Measurements from ENCODE around the gene SERPINF2. TPM values are rescaled to one million over a fixed set of nuclear protein-coding genes. Genes with fewer than 3 reads are reported as not detected.

Gene SERPINF2
- total RNA-seq, 6 experiments from 2014 or later: not detected

- Mint-ChIP-seq H3K4me1 (ENCODE audit: low read depth) (no peaks in the 10 kb centered on the region; the same call in 1 of the 2 replicates), H3K27ac (no peak overlapping the region), H3K27me3 (ENCODE audit: insufficient read depth) (0 out of 2 replicates have a peak, but pooled peaks cover 2% of the 10 kb centered on the region), H3K9me3 (no peaks in the 10 kb centered on the region), H3K4me3 (no peak overlapping the region), H3K36me3 (ENCODE audit: low read depth) (peaks cover 24% of the 10 kb centered on the region)
- no peak for TF ChIP-seq CTCF (IDR thresholded peaks at IDR 0.05)
- no peak for DNase-seq
These were observed 31.1 kb downstream of the SERPINF2 start for GRCh38 chr17:1773696-1774181.

GRCh38 chr17:1774390-1775176, 31.9 kb downstream of the SERPINF2 start:
- DNase-seq: no peak
- no peak overlapping the region for H3K4me3 Mint-ChIP-seq

DNA sequence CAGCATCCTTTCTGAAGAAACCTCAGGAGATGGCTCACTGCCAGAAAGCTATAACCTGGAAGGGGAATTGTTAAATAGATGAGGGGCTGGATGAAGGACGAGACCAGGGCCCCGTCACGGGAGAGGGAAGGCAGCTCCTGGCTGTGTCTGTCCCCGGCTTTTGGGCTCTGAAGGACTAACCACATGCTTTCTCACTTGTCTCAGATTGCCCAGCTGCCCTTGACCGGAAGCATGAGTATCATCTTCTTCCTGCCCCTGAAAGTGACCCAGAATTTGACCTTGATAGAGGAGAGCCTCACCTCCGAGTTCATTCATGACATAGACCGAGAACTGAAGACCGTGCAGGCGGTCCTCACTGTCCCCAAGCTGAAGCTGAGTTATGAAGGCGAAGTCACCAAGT, 33.7 kb downstream of the SERPINF2 start:
- Mint-ChIP-seq H3K4me1 (ENCODE audit: low read depth) (peaks cover 16% of the 10 kb centered on the region), H3K4me3 (no peak overlapping the region), H3K27ac (no peak overlapping the region), H3K9me3 (no peaks in the 10 kb centered on the region), H3K27me3 (ENCODE audit: insufficient read depth) (0 out of 2 replicates have a peak, but pooled peaks cover 2% of the 10 kb centered on the region), H3K36me3 (ENCODE audit: low read depth) (peaks cover 26% of the 10 kb centered on the region)
- no peak for DNase-seq
- no peak for TF ChIP-seq CTCF (IDR thresholded peaks at IDR 0.05)

More at GRCh38 chr17:1774390-1775176, 31.9 kb downstream of the SERPINF2 start:
- Mint-ChIP-seq H3K27me3 (ENCODE audit: insufficient read depth) (0 out of 2 replicates have a peak, but pooled peaks cover 2% of the 10 kb centered on the region), H3K9me3 (no peaks in the 10 kb centered on the region), H3K36me3 (ENCODE audit: low read depth) (peaks cover 24% of the 10 kb centered on the region), H3K27ac (no peak overlapping the region), H3K4me1 (ENCODE audit: low read depth) (peaks cover 6% of the 10 kb centered on the region)
- no peak for TF ChIP-seq CTCF (IDR thresholded peaks at IDR 0.05)

GRCh38 chr17:1776857-1777256, 34.2 kb downstream of the SERPINF2 start:
- TF ChIP-seq CTCF (IDR thresholded peaks at IDR 0.05): no peak
- Mint-ChIP-seq H3K9me3 (no peaks in the 10 kb centered on the region), H3K27me3 (ENCODE audit: insufficient read depth) (0 out of 2 replicates have a peak, but pooled peaks cover 2% of the 10 kb centered on the region), H3K27ac (no peak overlapping the region), H3K4me1 (ENCODE audit: low read depth) (peaks cover 16% of the 10 kb centered on the region), H3K4me3 (no peak overlapping the region), H3K36me3 (ENCODE audit: low read depth) (peaks cover 31% of the 10 kb centered on the region)
- no peak for DNase-seq

GRCh38 chr17:1779571-1780131, 37.0 kb downstream of the SERPINF2 start:
- Mint-ChIP-seq H3K4me3 (peak overlapping the region; percentile 77), H3K27ac (peak overlapping the region; percentile 87), H3K9me3 (no peaks in the 10 kb centered on the region), H3K36me3 (ENCODE audit: low read depth) (peaks cover 41% of the 10 kb centered on the region), H3K4me1 (ENCODE audit: low read depth) (peaks cover 27% of the 10 kb centered on the region), H3K27me3 (ENCODE audit: insufficient read depth) (no peaks in the 10 kb centered on the region)
- peak; percentile 91 for DNase-seq
- TF ChIP-seq CTCF (IDR thresholded peaks at IDR 0.05): no peak

All from HFFc6 (cell line).